GM19328 (cell line): ENCODE results near the gene CIROP.

Experiments
- ATAC-seq: cut with Tn5 transposase; IDR thresholded peaks from one replicate; pipeline ENCODE4 v1.9.1; 2021; ENCODE audit warnings: mild to moderate bottlenecking, moderate library complexity; ENCODE audit not compliant: unreplicated experiment

Gene CIROP

GRCh38 chr14:23054000-23054811 lies 50.6 kb downstream of the CIROP start:
- no peak for ATAC-seq

GRCh38 chr14:23053426-23053825 lies 51.4 kb downstream of the CIROP start:
- no peak for ATAC-seq

- no peak for ATAC-seq
These were observed 52.1 kb downstream of the CIROP start for GRCh38 chr14:23052671-23053070.

- no peak for ATAC-seq
These were observed 52.6 kb downstream of the CIROP start for GRCh38 chr14:23052182-23052623.

GRCh38 chr14:23051141-23052057 lies 53.4 kb downstream of the CIROP start:
- ATAC-seq = no peak
